GM12891 (cell line): Measurements from ENCODE around the gene MSLN.

Experiments used
- DNase-seq: peaks from one replicate; pipeline ENCODE4 v3.0.0; 2011; ENCODE audit warnings: low spot score; ENCODE audit not compliant: insufficient read length
- FAIRE-seq: peaks from 2 replicates; lab custom pipeline; 2011; peaks lifted over from hg19 to GRCh38; lab: Jason Lieb, UNC
- PAX5 ChIP-seq: IDR thresholded peaks from 2 replicates; pipeline ENCODE4 v1.6.1; 2011; ENCODE audit warnings: low read length, moderate library complexity, mild to moderate bottlenecking; ENCODE audit not compliant: insufficient read depth, severe bottlenecking
- POLR2A ChIP-seq: IDR thresholded peaks from 2 replicates; pipeline ENCODE4 v1.6.1; 2011; ENCODE audit warnings: low read depth, low read length, control low read depth
- POLR2AphosphoS5 ChIP-seq: IDR thresholded peaks from 2 replicates; pipeline ENCODE4 v1.6.1; 2011; ENCODE audit warnings: low read depth, low read length, control low read depth
- POU2F2 ChIP-seq: IDR thresholded peaks from 2 replicates; pipeline ENCODE4 v1.6.1; 2011; ENCODE audit warnings: low read depth, mild to moderate bottlenecking, control low read depth, low read length, moderate library complexity
- SPI1 ChIP-seq: IDR thresholded peaks from 2 replicates; pipeline ENCODE4 v1.6.1; 2011; ENCODE audit warnings: low read depth, low read length, control low read depth
- TAF1 ChIP-seq: IDR thresholded peaks from 2 replicates; pipeline ENCODE4 v1.6.1; 2011; ENCODE audit warnings: low read depth, low read length, control low read depth

MSLN gene

GRCh38 chr16:802914-803753 is 42.6 kb downstream of the MSLN start:
- FAIRE-seq (no peak), DNase-seq (no peak)
- TF ChIP-seq POLR2A (no peak), PAX5 (no peak), POLR2AphosphoS5 (no peak), POU2F2 (no peak), SPI1 (no peak), TAF1 (no peak)

GRCh38 chr16:803754-804080 is 43.2 kb downstream of the MSLN start:
- no peak for TF ChIP-seq SPI1
- DNase-seq: no peak
- FAIRE-seq: no peak

GRCh38 chr16:804193-805048 is 43.9 kb downstream of the MSLN start:
- no peak for FAIRE-seq
- TF ChIP-seq POLR2A: no peak
- no peak for TF ChIP-seq POLR2AphosphoS5
- no peak for TF ChIP-seq PAX5
- no peak for TF ChIP-seq POU2F2
- TF ChIP-seq SPI1: no peak
- no peak for TF ChIP-seq TAF1

GRCh38 chr16:805474-805873 is 44.9 kb downstream of the MSLN start:
- no peak for FAIRE-seq
- no peak for DNase-seq
- no peak for TF ChIP-seq POLR2A
- TF ChIP-seq TAF1: no peak
- no peak for TF ChIP-seq PAX5
- no peak for TF ChIP-seq SPI1
- TF ChIP-seq POLR2AphosphoS5: no peak
- no peak for TF ChIP-seq POU2F2

More at GRCh38 chr16:804193-805048, 43.9 kb downstream of the MSLN start:
- DNase-seq: no peak

GRCh38 chr16:807347-808084 is 47.0 kb downstream of the MSLN start:
- DNase-seq (peak; percentile 99), FAIRE-seq (peak; percentile 99)
- TF ChIP-seq POLR2AphosphoS5 (peak; percentile 79; the same call in 1 of the 2 replicates), POU2F2 (no peak), PAX5 (peak; percentile 50), TAF1 (peak; percentile 56; the same call in 1 of the 2 replicates), POLR2A (0 out of 2 replicates have a peak, but pooled peaks have one; percentile 65), SPI1 (no peak)

- no peak for FAIRE-seq
- TF ChIP-seq TAF1 (no peak), PAX5 (no peak), POLR2AphosphoS5 (no peak), SPI1 (no peak), POLR2A (no peak), POU2F2 (no peak)
- no peak for DNase-seq
Observed at GRCh38 chr16:808085-808386, 47.5 kb downstream of the MSLN start.

GRCh38 chr16:813204-813915 is 52.8 kb downstream of the MSLN start:
- DNase-seq (peak; percentile 66), FAIRE-seq (peak; percentile 79)
- TF ChIP-seq SPI1: no peak
- TF ChIP-seq POLR2AphosphoS5: no peak
- TF ChIP-seq TAF1: no peak
- TF ChIP-seq PAX5: no peak
- TF ChIP-seq POU2F2: no peak
- no peak for TF ChIP-seq POLR2A

GRCh38 chr16:813916-814412 is 53.4 kb downstream of the MSLN start:
- TF ChIP-seq SPI1: no peak
- no peak for TF ChIP-seq PAX5
- TF ChIP-seq TAF1: no peak
- no peak for TF ChIP-seq POLR2A
- TF ChIP-seq POLR2AphosphoS5: no peak
- TF ChIP-seq POU2F2: no peak

More at GRCh38 chr16:813916-814412, 53.4 kb downstream of the MSLN start:
- DNase-seq: no peak
- FAIRE-seq: no peak
